LNCAP (cell line): ENCODE measurements around the gene LST1.

Source experiments
- CTCF ChIP-seq: fragments of 450-650 bp; IDR thresholded peaks from 2 replicates; pipeline ENCODE4 v1.5.1; 2017; ENCODE audit warnings: mild to moderate bottlenecking

The LST1 gene

GRCh38 chr6:31617010-31617409 is 30.9 kb downstream of the LST1 start:
- TF ChIP-seq CTCF = no peak

DNA sequence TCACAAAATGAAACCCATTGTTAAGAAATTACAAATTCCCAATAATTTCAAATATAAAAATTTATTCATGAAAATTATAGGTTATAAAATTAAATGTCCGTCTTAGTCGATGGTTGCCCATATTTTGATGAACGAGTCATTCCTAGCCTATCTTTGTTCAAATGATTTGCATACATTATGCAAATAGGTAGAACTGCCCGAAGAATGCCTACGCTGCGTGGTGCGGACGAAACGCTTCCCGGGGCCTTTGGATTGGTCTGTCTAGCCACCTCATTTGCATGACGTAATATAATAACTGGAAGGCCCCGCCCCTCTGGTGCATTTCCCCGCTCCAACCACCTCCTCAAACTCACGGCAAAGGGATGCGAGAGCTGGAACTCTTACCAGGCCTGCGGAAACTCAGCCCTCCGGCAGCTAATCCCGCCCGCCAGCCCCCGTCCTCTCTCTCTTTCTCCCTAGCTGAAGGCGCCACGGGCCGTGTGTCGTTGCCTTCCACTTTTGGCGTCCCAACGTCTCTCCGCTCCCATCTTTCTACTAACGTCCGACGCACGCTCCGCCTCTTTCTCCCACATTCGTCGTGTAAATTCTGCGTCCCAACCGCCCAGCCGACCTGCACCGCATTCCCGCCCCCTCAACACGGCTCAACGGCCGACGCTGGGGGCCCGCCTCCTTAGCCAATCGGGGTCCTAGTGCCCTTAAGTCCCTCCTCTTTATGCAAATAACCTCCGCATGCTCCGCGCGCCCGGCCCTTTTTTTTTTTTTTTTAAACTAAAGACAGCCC is 33.9 kb downstream of the LST1 start:
- no peak for TF ChIP-seq CTCF

DNA sequence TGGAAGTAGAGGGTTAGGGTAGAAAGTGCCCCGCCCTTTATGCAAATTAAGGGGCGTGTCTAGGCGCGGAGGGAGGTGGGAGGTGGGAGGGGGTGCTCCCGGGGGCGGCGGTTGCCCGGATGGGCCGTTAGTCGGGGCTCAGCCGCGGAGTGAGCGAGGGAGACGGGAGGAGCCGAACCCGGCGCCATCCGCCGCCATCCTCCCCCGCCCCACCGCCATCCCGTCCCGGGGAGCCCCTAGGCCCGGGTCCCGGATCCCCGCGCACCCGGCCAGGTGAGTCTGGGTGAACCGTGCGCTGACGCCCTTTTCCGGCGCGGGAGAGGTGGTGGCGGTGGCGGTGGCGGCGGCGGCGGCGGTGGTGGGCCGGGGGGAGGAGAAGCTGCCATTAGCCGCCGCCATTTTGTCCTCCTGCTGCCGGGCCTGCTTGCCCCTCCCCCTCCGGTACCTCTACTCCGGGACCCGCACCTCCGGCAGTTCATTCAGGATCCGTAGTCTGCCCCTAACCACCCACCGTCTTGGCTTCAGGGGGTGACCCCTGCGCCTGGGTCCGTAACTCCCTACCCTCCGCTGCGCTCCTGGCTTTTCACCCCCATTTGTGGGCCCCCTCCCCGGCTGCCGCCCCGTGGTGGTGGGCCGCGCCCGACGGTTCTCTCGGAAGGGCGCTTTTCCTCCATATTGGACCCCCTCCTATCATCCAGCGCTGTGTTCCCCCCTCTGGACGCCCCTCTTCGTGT is 34.7 kb downstream of the LST1 start, which contains the start of gene PRRC2A:
PRRC2A (plus strand) TSS at position 130 of the 734 bp plus-strand sequence. CDS start 2,075 bp downstream, outside the sequence.
- no peak for TF ChIP-seq CTCF

DNA sequence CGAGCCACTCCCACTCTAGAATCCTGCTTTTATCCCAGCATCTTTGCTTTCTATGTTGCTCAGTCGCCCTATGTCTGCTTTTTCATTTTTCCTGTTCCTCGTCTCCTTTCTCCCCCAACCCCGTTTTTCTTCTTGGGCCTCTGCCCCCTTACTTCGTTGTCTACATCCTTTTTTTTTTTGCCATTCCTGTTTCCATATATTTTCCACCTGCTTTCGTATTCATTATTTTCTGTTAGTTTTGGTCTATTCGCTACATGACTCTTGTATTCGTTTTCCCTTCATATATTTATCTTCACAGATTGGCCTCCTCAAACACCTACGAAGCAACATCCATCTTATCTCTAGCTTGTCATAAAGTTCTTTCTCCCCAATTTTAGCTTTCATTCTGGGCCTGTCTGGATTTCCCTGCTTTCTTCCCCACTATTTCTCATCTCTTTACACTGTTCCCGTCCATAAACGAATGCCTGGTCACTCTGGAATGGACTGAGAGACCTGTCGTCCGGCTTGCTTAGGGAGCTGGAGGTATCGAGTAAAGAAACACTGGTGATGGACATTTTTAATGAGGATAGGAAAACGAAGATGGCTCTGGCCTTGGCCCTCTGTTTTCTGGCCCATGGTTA is 35.4 kb downstream of the LST1 start:
- TF ChIP-seq CTCF = no peak

- TF ChIP-seq CTCF = no peak
These were observed 35.9 kb downstream of the LST1 start for GRCh38 chr6:31621991-31622390.

GRCh38 chr6:31622684-31623091 is 36.6 kb downstream of the LST1 start:
- no peak for TF ChIP-seq CTCF

DNA sequence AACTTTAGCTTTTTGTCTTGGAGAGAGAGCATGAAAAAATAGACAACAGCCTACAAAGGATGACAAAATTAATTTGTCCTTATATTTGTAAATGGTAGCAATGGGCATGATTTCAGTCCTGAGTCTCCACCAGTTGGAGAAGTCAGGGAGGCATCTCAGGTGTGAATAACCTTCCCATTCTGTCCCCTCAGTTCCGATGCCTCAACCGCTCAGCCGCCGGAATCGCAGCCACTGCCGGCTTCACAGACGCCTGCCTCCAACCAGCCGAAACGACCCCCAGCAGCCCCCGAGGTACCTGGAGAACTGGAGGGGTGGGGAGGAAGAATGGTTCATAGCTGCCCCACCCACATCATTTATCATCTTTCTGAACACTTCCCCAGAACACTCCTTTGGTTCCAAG is 38.0 kb downstream of the LST1 start:
- TF ChIP-seq CTCF = no peak
